GM12891 (cell line): ENCODE measurements around the gene NENF.

Experiments used
- POLR2A ChIP-seq: IDR thresholded peaks from 2 replicates; pipeline ENCODE4 v1.6.1; 2011; ENCODE audit warnings: low read depth, low read length, control low read depth
- SPI1 ChIP-seq: IDR thresholded peaks from 2 replicates; pipeline ENCODE4 v1.6.1; 2011; ENCODE audit warnings: low read depth, low read length, control low read depth

- TF ChIP-seq POLR2A, result no peak
- no peak for TF ChIP-seq SPI1
These were observed 14.8 kb downstream of the NENF start for GRCh38 chr1:212447478-212447877.
